ENCODE measurements around the gene NAT8L. TPM values are rescaled to one million over a fixed set of nuclear protein-coding genes. Genes with fewer than 3 reads are reported as not detected.

Gene NAT8L
- polyA plus RNA-seq, 3 donors, result 7.9 to 8.7 (median 7.9) TPM

- no peak for DNase-seq
Observed at GRCh38 chr4:2043396-2044118, 15.6 kb upstream of the NAT8L start.

- no peak for DNase-seq
Observed at GRCh38 chr4:2044119-2044485, 15.0 kb upstream of the NAT8L start.

GRCh38 chr4:2044542-2045517, 14.3 kb upstream of the NAT8L start:
- no peak for DNase-seq

- no peak for DNase-seq
Observed at GRCh38 chr4:2045518-2045951, 13.6 kb upstream of the NAT8L start.

GRCh38 chr4:2046031-2046961, 12.8 kb upstream of the NAT8L start:
- DNase-seq, result no peak

- DNase-seq, result no peak
Observed at GRCh38 chr4:2047031-2047660, 12.0 kb upstream of the NAT8L start.

GRCh38 chr4:2047781-2048581, 11.1 kb upstream of the NAT8L start:
- DNase-seq, result no peak

GRCh38 chr4:2048831-2049230, 10.3 kb upstream of the NAT8L start:
- no peak for DNase-seq

GRCh38 chr4:2049381-2049780, 9.7 kb upstream of the NAT8L start:
- no peak for DNase-seq

GRCh38 chr4:2049811-2050210, 9.3 kb upstream of the NAT8L start:
- no peak for DNase-seq

- no peak for DNase-seq
Observed at GRCh38 chr4:2051086-2051485, 8.0 kb upstream of the NAT8L start.

- DNase-seq, result no peak
Observed at GRCh38 chr4:2054217-2054616, 4.9 kb upstream of the NAT8L start.

- no peak for DNase-seq
Observed at GRCh38 chr4:2057382-2058065, 1.6 kb upstream of the NAT8L start.

- DNase-seq, result no peak
Observed at GRCh38 chr4:2058264-2059045, 672 bp upstream of the NAT8L start.

- no peak for DNase-seq
Observed at GRCh38 chr4:2059726-2060602, 837 bp downstream of the NAT8L start.

- no peak for DNase-seq
Observed at GRCh38 chr4:2060611-2061185, 1.6 kb downstream of the NAT8L start.

All from renal pelvis (tissue), 4 donors.